AG20443 (cell line): Measurements from ENCODE around the gene MAP4.

ENCODE experiments used
- DNase-seq: peaks from one replicate; pipeline ENCODE4 v3.0.0; 2012; ENCODE audit warnings: low spot score, mixed read lengths

MAP4 gene

GRCh38 chr3:47863391-47864128 lies 152.7 kb downstream of the MAP4 start:
- no peak for DNase-seq

- no peak for DNase-seq
Observed at GRCh38 chr3:47859956-47860605, 156.1 kb downstream of the MAP4 start.

- DNase-seq, result no peak
Observed at GRCh38 chr3:47857151-47857550, 159.1 kb downstream of the MAP4 start.

GRCh38 chr3:47856669-47857068 lies 159.5 kb downstream of the MAP4 start:
- peak; percentile 4 for DNase-seq

GRCh38 chr3:47855461-47856383 lies 160.5 kb downstream of the MAP4 start:
- DNase-seq, result peak; percentile 4

- no peak for DNase-seq
Observed at GRCh38 chr3:47854720-47855455, 161.3 kb downstream of the MAP4 start.

- no peak for DNase-seq
Observed at GRCh38 chr3:47854267-47854666, 161.9 kb downstream of the MAP4 start.

- no peak for DNase-seq
Observed at GRCh38 chr3:47852604-47853602, 163.3 kb downstream of the MAP4 start.

GRCh38 chr3:47851888-47852603 lies 164.2 kb downstream of the MAP4 start:
- DNase-seq, result no peak

- DNase-seq, result no peak
Observed at GRCh38 chr3:47850564-47851410, 165.4 kb downstream of the MAP4 start.

GRCh38 chr3:47849699-47850563 lies 166.3 kb downstream of the MAP4 start:
- DNase-seq, result peak; percentile 61

GRCh38 chr3:47849186-47849698 lies 167.0 kb downstream of the MAP4 start:
- DNase-seq, result no peak

- DNase-seq, result no peak
Observed at GRCh38 chr3:47848599-47849117, 167.6 kb downstream of the MAP4 start.

- DNase-seq, result no peak
Observed at GRCh38 chr3:47847801-47848518, 168.3 kb downstream of the MAP4 start.

- DNase-seq, result no peak
Observed at GRCh38 chr3:47847260-47847659, 169.0 kb downstream of the MAP4 start.

- DNase-seq, result no peak
Observed at GRCh38 chr3:47846880-47847248, 169.4 kb downstream of the MAP4 start.
